ENCODE data around the gene UBR7.

Gene UBR7

DNA sequence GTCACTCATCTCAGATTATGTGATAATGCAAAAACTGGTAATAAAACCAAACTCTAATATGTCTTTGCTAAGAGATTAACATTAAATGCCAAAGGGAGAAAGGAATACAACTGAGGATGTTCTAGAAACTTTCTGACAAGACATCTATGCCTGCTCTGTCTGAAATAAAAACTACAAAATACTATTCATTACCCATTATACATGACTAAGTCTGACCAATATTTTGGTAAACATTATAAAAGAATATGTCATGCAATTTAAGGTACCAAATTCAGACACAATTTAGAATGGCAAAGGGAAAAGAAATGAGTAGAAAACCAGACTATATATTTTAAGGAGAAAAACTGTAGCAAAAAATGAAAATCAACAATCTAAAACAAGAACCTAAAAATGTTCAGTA lies 39.5 kb downstream of the UBR7 start:
- no peak for DNase-seq (ENCODE audit: low read depth in 2 of 2, low spot score in 1 of 2)

DNA sequence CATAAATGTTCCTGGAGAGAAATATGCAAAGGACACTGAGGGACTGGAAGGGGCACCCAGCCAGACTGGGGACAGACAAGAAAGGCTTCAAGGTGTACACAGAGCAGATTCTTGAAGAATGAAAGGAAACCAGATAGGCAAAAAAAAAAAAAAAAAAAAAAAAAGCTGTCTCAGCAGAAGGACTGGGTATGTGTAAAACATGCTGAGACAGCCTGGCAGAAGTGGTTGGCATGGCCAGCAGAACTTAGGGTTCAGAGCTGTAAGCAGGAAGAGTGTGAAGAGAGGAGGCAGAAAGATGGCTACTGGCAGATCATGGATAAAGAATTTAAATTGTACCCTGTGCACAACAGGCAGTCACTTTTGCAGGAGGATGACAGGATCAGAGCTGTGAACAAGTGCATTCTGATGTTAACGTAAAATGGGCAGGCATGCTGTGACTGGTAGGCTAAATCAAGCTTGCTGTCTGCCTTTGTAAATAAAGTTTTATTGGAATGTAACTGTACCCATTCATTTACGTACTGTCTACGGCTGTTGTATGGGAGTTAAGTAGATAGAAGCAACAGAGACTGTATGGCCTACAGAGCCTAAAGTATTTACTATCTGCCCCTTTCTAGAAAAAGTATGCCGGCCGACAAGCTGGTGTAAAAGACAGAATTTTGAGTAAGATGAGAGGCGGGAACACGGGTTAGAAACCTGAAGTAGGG lies 42.2 kb downstream of the UBR7 start:
- DNase-seq (ENCODE audit: low read depth in 2 of 2, low spot score in 1 of 2): no peak

DNA sequence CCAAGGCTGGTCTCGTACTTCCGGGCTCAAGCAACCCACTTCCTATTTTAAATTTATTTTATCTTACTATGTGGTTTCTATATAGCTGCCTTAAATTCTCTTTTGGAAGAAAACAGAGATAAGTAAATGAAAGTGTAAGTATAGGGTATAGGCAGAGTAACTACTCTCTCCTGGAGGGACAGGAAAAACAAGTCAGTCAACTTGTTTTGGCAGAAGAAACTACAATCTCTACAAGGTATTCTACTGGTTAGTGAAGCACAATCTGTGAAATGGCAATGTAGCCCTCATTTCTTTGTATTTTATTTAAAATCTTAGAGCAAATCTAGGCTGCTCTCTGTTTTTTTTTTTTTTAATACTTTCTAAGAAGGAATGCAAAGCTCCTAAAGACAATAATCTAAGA lies 55.4 kb downstream of the UBR7 start:
- DNase-seq (ENCODE audit: low read depth in 2 of 2, low spot score in 1 of 2): no peak

DNA sequence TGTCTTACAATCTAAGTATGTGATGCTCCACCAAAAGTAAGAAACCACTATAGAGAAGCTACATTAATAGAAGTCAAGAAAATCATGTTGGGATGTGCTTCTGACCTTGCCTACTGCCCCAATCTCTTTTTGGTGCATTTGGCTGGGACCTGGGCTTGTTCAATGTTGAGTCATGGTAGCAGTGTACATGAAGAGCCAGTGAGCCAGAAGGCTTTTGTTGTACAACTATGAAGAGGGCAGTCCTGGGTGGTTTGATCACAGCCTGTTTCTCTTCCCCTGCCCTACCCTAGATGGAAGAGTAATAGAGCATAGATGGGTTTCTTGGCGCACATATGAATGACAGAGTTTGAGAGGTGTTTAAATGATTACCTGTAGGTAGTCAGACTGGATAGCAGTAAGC lies 56.4 kb downstream of the UBR7 start:
- DNase-seq (ENCODE audit: low read depth in 2 of 2, low spot score in 1 of 2): no peak

DNA sequence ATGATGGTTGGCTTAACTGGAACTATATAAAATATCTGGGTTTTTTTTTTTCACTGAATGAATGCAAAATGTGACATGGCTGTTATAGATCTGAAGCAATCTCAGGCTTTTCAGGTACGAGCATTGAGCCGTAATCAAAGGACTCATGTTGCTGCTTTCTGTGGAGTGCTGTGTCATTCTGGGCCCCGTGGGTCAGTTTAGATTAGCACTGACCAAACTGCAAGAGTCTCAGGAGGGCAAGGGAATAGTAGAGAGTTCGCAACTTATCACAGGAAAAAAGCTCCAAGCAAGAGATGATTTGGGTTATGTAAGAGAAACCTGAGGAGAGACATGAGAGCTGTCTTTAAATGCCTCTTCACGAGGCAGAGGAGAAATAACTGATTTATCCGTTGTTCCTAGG lies 59.1 kb downstream of the UBR7 start:
- no peak for DNase-seq (ENCODE audit: low read depth in 2 of 2, low spot score in 1 of 2)

DNA sequence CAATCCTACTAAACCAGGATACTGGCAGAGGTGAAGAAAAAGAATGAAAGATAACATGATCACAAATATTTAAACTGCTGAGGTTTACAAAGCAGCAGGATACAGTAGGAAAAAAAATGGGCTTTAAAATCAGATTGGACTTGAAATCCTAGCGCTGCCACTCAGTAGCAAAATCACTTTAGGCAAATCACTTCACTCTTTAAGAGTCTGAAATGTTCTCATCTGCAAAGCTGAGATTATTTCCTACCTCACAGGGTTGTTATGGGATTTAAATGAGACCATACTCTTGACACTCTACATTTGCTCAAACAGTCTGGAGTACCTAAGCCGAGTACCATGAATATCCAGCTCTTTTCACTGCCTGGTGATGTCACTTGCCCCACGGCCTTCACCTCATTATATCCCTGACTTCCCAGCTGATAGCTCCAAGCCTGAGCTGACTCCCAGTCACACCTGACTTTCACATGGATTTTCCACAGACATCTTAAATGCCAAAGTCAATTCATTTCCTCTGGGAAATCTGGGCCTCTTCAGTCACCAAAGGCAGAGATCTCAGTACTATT lies 60.2 kb downstream of the UBR7 start:
- no peak for DNase-seq (ENCODE audit: low read depth in 2 of 2, low spot score in 1 of 2)

DNA sequence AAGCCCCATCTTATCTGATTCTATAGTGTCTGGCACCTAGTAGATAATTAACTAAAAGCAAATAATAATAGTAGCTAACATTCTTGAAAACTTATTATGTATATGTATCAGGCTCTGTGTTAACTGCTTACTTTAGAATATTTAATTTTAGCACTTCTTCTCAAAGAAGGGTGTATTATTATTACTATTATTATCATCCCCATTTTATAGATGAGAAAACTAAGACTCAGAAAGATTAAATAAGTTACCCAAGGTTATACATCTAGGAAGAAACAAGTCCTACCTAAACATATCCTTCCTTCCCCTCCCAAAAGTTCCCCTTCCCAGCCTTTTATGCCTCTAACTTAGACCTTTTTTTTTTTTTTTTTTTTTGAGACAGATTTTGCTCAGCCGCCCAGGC lies 61.4 kb downstream of the UBR7 start:
- no peak for DNase-seq (ENCODE audit: low read depth in 2 of 2, low spot score in 1 of 2)

DNA sequence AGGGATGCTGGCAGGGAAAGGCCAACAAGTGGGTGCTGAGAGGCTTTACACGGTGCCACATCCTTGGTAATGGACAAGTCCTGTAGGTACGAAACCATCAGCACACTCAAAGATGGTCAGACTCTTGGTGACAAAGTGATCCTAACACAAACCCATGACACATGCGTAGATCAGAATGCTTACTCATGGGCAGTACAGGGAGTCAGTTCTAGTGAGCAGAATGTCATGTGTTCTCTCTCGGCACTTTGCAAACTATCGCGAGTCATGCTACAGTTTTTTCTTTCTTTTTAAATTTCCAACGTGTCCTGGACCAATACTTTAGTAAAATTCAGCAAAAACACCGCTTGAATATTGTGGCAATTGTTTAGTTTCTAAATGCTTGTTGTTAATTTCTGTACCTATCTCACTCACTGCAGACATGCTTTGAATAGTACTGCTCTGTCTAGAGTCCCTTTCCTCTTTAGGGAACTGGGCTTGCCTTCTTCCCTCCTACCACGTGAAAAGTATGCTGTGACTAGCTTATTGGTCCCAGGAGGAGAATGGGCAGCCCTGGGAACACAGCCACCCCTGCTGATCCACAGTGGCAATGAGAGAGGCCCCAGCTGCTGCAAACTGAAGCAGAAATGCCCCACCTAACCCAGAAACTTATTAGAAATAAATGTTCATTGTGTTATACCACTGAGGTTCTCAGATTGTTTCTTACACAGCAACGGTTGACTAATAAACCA lies 62.4 kb downstream of the UBR7 start:
- DNase-seq (ENCODE audit: low read depth in 2 of 2, low spot score in 1 of 2): no peak

DNA sequence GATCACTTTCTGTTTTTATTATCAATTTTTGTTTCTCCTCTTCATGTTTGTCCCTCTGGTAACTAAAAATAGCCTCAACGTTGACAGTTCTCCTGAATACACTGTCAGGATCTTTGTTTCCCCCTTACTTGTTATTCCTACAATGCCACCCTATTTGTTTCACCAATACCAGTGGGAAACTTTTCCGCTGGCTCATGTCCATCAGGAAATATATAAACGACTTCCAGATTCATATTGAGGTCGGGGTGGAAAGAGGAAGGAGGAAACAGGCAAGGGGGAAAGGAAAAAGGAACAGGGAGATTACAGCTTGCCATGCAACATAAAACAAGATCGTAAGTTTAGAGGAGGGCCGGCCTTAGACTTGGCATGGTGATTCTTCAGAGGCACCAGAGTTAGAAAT lies 64.1 kb downstream of the UBR7 start:
- DNase-seq (ENCODE audit: low read depth in 2 of 2, low spot score in 1 of 2): no peak

DNA sequence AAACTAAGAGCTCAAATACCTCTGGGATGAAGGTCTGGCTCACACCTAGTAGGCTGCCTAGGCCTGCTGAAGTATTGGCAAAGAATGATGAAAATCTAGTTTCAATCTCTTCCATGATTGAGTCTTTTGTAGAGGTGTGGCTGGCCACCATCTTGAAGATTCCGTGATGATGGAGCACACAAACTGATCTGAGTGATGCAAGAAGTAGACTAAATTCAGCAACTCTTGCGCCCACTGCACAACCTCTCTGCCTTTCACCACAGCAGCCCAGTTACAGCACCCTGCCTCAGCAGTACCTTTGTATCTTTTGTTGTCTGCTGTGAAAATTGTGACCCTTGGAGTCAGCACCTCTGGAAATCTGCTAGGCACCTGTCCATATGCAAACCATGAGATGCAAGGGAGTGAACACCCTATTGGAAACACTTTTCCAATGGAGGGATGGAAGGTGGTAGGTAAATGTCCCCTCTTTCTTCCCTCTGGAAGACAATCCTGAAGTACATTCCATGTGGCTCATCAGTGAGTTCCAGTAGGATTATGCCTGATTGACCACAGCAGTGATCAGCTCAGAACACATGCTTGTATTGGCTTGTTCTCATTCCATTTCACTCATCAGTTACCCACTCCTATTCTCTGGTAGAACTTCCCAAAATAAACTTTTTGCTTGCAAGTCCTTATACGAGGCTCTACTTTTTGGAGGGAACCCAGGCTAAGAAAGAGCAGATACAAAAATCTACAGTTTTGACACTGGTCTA lies 67.2 kb downstream of the UBR7 start:
- no peak for DNase-seq (ENCODE audit: low read depth in 2 of 2, low spot score in 1 of 2)

DNA sequence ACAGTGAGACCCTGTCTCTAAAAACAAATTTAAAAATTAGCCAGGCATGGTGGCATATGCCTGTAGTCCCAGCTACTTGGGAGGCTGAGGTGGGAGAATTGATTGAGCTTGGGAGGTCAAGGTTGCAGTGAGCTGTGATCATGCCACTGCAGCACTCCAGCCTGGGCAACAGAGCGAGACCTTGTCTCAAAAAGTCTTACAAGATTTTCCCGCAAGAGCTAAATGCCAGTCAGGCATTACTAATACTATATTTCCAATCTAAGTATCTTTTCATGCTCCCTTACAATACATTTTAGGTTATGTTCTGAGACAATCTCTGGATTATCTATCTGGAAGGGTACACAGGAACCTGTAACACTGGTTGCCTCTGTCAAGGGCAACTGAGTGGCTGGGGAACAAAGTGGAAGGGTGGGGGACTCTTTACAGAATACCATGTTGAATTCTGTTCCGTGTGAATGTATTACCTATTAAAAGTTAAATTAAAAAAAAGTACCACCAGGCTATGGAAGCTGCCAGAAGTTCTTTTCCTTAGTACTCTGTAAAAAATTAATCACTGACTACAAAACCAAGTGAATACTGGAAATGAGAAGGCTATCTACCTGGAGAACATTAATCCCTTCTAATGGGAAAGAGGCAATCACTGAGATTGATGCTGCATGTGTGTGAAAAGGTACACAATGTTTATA lies 69.1 kb downstream of the UBR7 start:
- DNase-seq (ENCODE audit: low read depth in 2 of 2, low spot score in 1 of 2): no peak
